Adrenal gland (tissue), 12 donors: Measurements from ENCODE around the gene FLNA. TPM values are rescaled to one million over a fixed set of nuclear protein-coding genes. Genes with fewer than 3 reads are reported as not detected.

Experiments
- DNase-seq, 7 donors: peaks; one replicate each; pipeline ENCODE4 v3.0.0-alpha.2; 2019 to 2020
- H3K27ac ChIP-seq, 5 donors: fragments of 200-600 bp; sonication (generic) in 4 of 5; 1 replicate in 3 of 5; 2 replicates in 2 of 5; pipeline versions ENCODE4 v1.5.1 to v1.8.0; 2016 to 2020; ENCODE audit warnings: mild to moderate bottlenecking in 1 of 5
- H3K27me3 ChIP-seq: fragments of 200-600 bp; 2 replicates; pipeline ENCODE4 v1.8.0; 2021
- H3K36me3 ChIP-seq, 2 donors: fragments of 200-600 bp; replicated peaks in 1 of 2; 1 replicate in 1 of 2; 2 replicates in 1 of 2; pipeline versions ENCODE4 v1.5.1 to v1.8.0; 2018 to 2022
- H3K4me1 ChIP-seq, 2 donors: fragments of 200-600 bp; replicated peaks in 1 of 2; 1 replicate in 1 of 2; 2 replicates in 1 of 2; pipeline versions ENCODE4 v1.5.1 to v1.8.0; 2018 to 2021
- H3K4me3 ChIP-seq, 4 donors: fragments of 200-600 bp; sonication (generic) in 3 of 4; one replicate each; pipeline ENCODE4 v1.5.1; 2016 to 2018
- H3K9me3 ChIP-seq, 3 donors: fragments of 200-600 bp; sonication (generic) in 1 of 3; replicated peaks in 1 of 3; 1 replicate in 2 of 3; 2 replicates in 1 of 3; pipeline versions ENCODE4 v1.5.1 to v1.8.0; 2016 to 2021
- POLR2A ChIP-seq, 2 donors: fragments of 450-650 bp; IDR thresholded peaks; one replicate each; pipeline ENCODE4 v1.6.1; 2017; ENCODE audit warnings: antibody characterized with exemption in 2 of 2, mild to moderate bottlenecking in 2 of 2, moderate library complexity in 1 of 2
- WGBS, 4 donors: extraction: QIAGEN DNeasy Blood & Tissue Kit in 2 of 4; methylation state at CpG; one replicate each; pipeline versions ENCODE4 v1.1.5 to v1.1.7; 2013 to 2017; 5-methylcytosine and 5-hydroxymethylcytosine counted together
- intact Hi-C, 2 donors: fragments of 100-400 bp; cut with DNase I; formaldehyde crosslinking; loops; one replicate each; pipeline versions ENCODE4 v1.14.1 to v1.15.0; 2022 to 2023
- polyA plus RNA-seq, 3 donors: library from polyadenylated mRNA; stranded (reverse); fragments of 200-250 nt in 2 of 3; fragments of 350-450 nt in 1 of 3; fragmentation: Illumina TruSeq in 1 of 3; extraction: RNeasy Lipid Tissue Mini Kit (QIAGEN cat#74804) in 1 of 3; gene quantifications; one replicate each; pipeline ENCODE4 v1.2.3, GENCODE V29; 2013 to 2014
- total RNA-seq, 9 donors: library from RNA; depleted of rRNA in 4 of 9; stranded (reverse); fragments of >200 nt in 4 of 9; fragments of 120-200 nt in 1 of 9; fragmentation: NEBNext Ultra II Directional in 1 of 9; extraction: Animal tissue kit (Norgen Biotek cat#: 25700) in 1 of 9; gene quantifications; one replicate each; pipeline versions ENCODE4 v1.1.0 to v1.2.4, GENCODE V29; 2013 to 2023
- TF ChIP-seq, protein P1 (sequence below), 6 experiments: fragments of 450-650 bp in 4 of 6; fragments of 200-600 bp in 2 of 6; sonication (generic) in 1 of 6; IDR thresholded peaks; 1 replicate in 5 of 6; 2 replicates in 1 of 6; pipeline versions ENCODE4 v1.5.1 to v1.8.0; 2016 to 2021; ENCODE audit warnings: antibody characterized with exemption in 6 of 6, mild to moderate bottlenecking in 2 of 6, moderate library complexity in 1 of 6
- donor health status: healthy with polysubstance abuse.
- donor health status: Bipolar disorder and iron deficiency.
- donor health status: DM: yes; HTN: yes; CAD: no.
- donor health status: DM: no; HTN: no; CAD: no.
- donor health status: DM: no; HTN: no; CAD: no.
- donor health status: DM: yes; HTN: yes; CAD: no.

The FLNA gene
- total and polyA plus RNA-seq, 12 donors, result 57.0 to 979 (median 504) TPM

DNA sequence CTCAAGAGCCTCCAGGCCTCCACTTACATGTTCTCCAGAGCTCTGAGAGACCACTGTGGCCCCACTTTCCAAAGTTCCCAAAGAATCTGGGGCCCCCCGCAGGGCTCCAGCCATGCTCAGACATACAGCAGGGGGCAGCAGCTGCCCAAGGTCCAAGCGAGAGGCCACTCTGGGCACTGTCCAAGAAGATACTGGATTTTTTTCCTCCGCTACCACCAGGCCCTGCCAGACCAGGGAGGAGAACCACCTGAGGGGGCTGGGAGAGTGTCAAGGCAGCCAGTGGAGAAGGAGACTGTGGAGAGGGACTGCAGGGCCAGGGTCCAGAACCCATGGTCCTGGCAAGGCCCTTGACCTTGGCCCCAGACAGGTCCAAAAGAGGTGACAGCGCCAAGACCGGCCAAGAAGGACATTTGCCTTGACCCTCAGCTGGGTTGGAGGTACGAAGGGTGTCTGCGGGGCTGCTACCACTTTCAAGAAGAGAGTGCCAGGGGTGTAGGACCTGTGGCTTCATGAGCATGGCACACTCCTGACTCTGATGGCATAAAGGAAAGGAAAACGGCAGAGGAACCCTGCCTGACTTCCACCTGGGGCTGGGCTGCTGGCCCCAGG is 10.0 kb upstream of the FLNA start:
- intact Hi-C loops, result no loop called here
- Histone ChIP-seq H3K36me3 (no peaks in the 10 kb centered on the region), H3K9me3 (no peaks in the 10 kb centered on the region), H3K4me1 (peaks cover 4 to 8% of the 10 kb centered on the region in 2 donors), H3K27ac (peak overlapping the region in 1 of 5 donors; percentile 41), H3K27me3 (no peaks in the 10 kb centered on the region), H3K4me3 (no peak overlapping the region)
- DNase-seq, result peak in 1 of 7 donors; percentile 45
- 33 to 69% (median 47%) methylated on average over 1 to 8 of the region's 8 CpGs for WGBS, 4 donors
- TF ChIP-seq POLR2A (IDR thresholded peaks at IDR 0.05), result no peak
- TF ChIP-seq, protein P1, sequence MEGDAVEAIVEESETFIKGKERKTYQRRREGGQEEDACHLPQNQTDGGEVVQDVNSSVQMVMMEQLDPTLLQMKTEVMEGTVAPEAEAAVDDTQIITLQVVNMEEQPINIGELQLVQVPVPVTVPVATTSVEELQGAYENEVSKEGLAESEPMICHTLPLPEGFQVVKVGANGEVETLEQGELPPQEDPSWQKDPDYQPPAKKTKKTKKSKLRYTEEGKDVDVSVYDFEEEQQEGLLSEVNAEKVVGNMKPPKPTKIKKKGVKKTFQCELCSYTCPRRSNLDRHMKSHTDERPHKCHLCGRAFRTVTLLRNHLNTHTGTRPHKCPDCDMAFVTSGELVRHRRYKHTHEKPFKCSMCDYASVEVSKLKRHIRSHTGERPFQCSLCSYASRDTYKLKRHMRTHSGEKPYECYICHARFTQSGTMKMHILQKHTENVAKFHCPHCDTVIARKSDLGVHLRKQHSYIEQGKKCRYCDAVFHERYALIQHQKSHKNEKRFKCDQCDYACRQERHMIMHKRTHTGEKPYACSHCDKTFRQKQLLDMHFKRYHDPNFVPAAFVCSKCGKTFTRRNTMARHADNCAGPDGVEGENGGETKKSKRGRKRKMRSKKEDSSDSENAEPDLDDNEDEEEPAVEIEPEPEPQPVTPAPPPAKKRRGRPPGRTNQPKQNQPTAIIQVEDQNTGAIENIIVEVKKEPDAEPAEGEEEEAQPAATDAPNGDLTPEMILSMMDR (IDR thresholded peaks at IDR 0.05), result peak in 5 of 6 experiments; percentile 22 to 41 (median 30)

DNA sequence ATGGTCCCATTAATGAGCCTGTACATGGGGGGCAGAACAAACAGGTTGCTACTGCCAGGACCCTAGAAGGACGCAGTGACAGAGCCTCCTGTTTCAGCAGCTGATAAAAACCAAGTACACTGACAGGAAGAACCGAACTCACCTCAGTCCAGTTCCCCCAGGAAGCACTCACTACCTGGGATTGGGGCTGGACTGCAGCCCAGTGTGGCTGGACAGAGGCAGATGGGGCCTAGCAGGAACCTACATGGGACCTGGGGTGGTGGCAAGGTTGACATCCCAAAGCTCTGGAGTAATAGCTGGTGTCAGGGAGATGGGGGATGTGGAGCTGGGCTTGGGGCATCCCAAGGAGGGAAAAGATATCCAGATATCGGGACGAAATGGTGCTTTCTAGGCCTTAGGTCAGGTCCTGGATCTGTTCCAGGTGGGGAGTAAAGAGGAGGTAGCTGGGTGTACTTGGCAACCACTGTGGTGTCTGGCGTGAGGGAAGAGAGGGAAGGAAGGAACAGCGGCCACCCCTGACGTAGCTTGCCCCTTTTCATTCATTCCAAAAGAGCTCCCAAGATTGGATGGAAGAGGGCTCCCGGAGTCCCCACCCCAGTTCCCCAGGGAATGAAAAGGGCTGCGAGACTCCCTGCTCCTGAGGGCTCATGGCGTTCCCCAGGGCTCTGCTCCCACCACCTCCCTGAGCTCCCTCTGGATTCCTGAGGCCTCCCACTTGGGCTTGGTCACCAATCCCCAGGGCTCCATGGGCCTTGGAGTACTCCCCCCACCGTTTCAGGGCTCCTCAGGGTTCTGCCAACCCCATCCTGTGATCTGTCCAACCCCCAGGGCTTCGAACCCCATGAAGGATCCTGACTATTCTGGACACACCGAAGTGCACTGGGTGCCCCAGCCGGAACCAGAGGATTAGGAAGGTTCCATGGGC is 9.2 kb upstream of the FLNA start:
- Histone ChIP-seq H3K27me3 (no peaks in the 10 kb centered on the region), H3K4me1 (peaks cover 4 to 8% of the 10 kb centered on the region in 2 donors), H3K36me3 (no peaks in the 10 kb centered on the region), H3K27ac (peak overlapping the region in 1 of 5 donors; percentile 41), H3K9me3 (no peaks in the 10 kb centered on the region), H3K4me3 (no peak overlapping the region)
- no peak for DNase-seq
- TF ChIP-seq POLR2A (IDR thresholded peaks at IDR 0.05), result no peak
- WGBS, 4 donors, result 57 to 67% (median 62%) methylated on average over 8 to 14 of the region's 14 CpGs
- intact Hi-C loops, result no loop called here

DNA sequence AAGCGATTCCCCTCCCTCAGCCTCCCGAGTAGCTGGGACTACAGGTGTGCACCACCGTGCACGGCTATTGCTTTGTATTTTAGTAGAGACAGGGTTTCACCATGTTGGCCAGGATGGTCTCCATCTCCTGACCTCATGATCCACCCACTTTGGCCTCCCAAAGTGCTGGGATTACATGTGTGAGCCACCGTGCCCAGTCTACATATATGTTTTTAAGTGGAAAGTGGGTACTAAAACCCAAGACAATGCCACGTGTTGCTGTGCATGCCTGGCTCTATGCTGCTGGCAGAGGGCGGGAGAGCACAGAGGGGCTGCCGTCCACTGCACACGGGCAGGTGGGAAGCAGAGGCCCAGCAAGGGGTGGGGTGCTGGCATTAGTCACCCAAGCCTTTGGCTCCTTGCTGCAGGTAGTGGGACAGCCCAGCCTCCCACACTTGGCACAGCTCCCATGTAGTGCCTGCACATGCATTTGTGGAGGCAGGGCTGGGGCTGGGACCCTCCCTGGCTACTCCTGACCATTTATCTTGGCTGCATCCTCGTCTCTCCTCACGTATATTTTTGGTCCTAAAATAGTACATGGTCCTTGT is 8.1 kb upstream of the FLNA start:
- peaks cover 4 to 8% of the 10 kb centered on the region in 2 donors for H3K4me1 ChIP-seq
- no peak overlapping the region for H3K4me3 ChIP-seq
- DNase-seq, result no peak
- no peak for TF ChIP-seq POLR2A (IDR thresholded peaks at IDR 0.05)
- TF ChIP-seq, protein P1 (IDR thresholded peaks at IDR 0.05), result no peak
- no peaks in the 10 kb centered on the region for H3K27me3 ChIP-seq
- 37 to 74% (median 71%) methylated on average over 2 to 11 of the region's 11 CpGs for WGBS, 4 donors
- H3K36me3 ChIP-seq, result no peaks in the 10 kb centered on the region
- no peaks in the 10 kb centered on the region for H3K9me3 ChIP-seq
- no peak overlapping the region for H3K27ac ChIP-seq
- intact Hi-C loops, result no loop called here

DNA sequence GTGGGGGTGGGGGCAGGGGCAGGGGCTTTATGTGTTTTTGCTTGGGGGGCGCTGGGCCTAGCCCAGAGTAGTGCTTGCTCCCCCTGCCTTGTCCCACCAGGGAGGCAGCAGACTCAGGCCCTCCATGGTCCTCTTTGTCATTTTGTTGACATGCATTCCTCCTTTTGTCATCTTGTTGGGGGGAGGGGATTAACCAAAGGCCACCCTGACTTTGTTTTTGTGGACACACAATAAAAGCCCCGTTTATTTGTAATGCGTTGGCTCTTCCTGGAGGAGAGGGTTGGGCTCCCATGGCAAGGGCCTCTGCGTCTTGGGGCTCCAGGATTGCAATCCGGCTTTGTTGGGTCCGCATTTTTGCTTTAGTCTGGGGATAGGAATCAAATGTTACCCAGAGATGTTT is 6.8 kb upstream of the FLNA start:
- Histone ChIP-seq H3K27ac (no peak overlapping the region), H3K4me3 (no peak overlapping the region), H3K27me3 (no peaks in the 10 kb centered on the region), H3K36me3 (no peaks in the 10 kb centered on the region), H3K9me3 (no peaks in the 10 kb centered on the region), H3K4me1 (peaks cover 4 to 8% of the 10 kb centered on the region in 2 donors)
- intact Hi-C loops, result no loop called here
- DNase-seq, result no peak
- no peak for TF ChIP-seq POLR2A (IDR thresholded peaks at IDR 0.05)
- TF ChIP-seq, protein P1 (IDR thresholded peaks at IDR 0.05), result no peak
- WGBS, 4 donors, result 56 to 85% (median 62%) methylated on average over 5 to 6 of the region's 6 CpGs
